Stimulated activated CD8-positive, alpha-beta memory T cell treated with anti-CD3 and anti-CD28 coated beads, Interleukin-7, amount 100 ng/mL, for 1 hour (primary cell): Measurements from ENCODE around the gene KNCN.

Source experiments
- DNase-seq, 2 donors: peaks; one replicate each; pipeline ENCODE4 v3.0.0-alpha.2; 2020; ENCODE audit warnings: low read depth in 2 of 2

Gene KNCN

DNA sequence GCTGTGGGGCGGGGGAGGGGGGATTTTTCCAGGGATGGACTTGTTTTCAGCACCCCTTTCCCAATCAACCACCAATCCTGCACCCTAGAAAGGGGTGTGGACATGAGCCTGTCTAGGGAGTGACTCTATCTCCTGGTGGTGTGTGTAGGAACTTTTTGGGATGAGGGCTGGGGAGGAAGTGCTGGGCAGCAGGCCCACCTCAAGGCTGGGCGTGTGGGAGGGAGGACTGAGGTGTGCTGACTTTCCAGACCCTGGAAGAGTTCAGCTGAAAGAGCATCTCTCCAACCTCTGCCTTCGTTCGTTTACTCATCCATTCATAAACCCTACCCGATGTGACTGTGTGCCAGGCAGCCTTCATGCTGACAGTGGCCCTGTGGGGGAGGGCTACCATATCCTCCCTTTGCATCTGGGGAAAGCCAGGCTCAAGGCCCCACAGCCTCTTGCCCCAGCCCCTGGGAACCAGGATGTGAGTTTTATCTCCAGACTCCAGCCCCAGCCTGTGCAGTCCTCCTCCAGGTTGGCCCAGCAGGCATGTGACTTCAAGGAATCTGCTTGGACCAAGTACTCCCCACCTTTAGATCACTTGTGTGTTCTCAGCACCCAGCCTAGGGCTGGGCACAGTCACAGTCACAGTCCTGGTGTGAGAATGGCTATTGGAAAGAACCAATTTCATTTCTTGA is 6.7 kb downstream of the KNCN start:
- no peak for DNase-seq

- DNase-seq, result no peak
Observed at GRCh38 chr1:46543761-46544560, 7.5 kb downstream of the KNCN start.

DNA sequence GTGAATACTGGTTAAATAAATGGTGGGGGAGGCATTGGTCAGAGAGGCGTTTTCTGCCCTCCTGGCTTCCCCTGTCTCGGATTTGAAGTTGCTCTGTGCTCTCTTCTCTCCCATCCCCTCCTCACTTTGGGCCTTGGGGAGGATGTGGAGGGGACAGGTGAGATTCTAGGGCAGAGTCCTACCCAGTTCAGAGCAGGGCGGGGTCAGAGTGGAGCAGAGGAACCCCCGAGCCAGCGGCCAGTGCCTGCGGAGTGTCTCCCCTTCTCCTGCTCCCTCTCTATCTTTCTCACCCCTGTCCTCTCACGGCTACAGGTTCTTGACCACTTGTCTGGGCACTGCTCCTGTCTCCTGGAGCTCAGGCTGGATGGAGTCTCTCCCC is 8.1 kb downstream of the KNCN start:
- DNase-seq, result no peak

GRCh38 chr1:46539972-46540371 is 11.5 kb downstream of the KNCN start:
- no peak for DNase-seq

DNA sequence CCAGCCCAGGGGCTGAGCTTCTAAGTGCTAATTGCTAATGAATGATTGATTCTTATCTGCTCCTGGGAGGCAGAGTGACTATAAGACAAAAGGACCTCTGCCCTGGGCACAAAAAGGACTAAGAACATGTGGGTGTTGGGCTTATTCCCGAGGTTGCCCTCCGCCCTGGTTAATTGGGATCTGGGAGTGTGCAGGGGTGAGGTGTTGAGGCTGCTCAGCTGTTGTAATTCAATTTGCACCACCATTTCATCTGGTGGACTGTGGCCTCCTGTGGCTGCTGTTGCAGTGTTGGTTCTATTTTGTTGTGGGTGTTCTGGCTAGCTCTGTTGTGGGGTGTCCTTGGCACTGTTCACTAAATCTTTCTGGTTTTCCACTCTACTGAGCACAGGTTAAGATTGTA is 13.3 kb downstream of the KNCN start:
- no peak for DNase-seq

- no peak for DNase-seq
Observed at GRCh38 chr1:46537651-46538050, 13.8 kb downstream of the KNCN start.

GRCh38 chr1:46536527-46536926 is 14.9 kb downstream of the KNCN start:
- DNase-seq, result no peak

GRCh38 chr1:46535063-46535462 is 16.4 kb downstream of the KNCN start:
- DNase-seq, result no peak

GRCh38 chr1:46533179-46533864 is 18.1 kb downstream of the KNCN start:
- DNase-seq, result peak; percentile 21 to 28

- DNase-seq, result peak; percentile 50 to 52
Observed at GRCh38 chr1:46532498-46533178, 18.8 kb downstream of the KNCN start.

GRCh38 chr1:46532095-46532494 is 19.4 kb downstream of the KNCN start:
- no peak for DNase-seq

- no peak for DNase-seq
Observed at GRCh38 chr1:46530791-46531409, 20.5 kb downstream of the KNCN start.

GRCh38 chr1:46530311-46530710 is 21.1 kb downstream of the KNCN start:
- DNase-seq, result no peak

DNA sequence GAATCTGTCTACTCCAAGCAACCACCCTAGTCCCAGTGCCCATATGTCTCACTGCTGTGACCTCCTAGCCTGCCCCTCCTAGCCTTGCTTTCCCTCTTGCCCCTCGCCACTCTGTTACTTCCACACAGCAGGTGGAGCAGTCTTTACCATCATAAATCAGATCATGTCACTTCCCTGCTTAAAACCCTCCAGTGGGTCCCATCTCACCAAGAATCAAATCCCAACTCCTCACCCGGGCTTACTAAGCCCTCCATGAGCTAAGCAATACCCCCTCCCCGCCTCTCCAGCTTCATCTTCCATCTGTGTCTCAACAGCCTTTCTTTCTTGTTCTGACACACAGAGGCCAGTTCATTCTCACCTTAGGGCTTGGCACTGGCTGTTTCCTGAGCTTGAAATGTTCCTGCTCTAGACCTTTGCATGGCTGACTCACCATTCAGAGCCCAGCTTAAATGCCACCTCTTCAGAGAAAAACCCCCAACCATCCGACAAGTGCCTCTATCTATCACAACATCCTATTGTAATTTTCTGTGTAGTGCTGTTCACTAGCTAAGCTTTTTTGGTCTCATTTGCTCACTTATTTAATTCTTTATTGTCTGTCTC is 22.3 kb downstream of the KNCN start:
- DNase-seq, result no peak

DNA sequence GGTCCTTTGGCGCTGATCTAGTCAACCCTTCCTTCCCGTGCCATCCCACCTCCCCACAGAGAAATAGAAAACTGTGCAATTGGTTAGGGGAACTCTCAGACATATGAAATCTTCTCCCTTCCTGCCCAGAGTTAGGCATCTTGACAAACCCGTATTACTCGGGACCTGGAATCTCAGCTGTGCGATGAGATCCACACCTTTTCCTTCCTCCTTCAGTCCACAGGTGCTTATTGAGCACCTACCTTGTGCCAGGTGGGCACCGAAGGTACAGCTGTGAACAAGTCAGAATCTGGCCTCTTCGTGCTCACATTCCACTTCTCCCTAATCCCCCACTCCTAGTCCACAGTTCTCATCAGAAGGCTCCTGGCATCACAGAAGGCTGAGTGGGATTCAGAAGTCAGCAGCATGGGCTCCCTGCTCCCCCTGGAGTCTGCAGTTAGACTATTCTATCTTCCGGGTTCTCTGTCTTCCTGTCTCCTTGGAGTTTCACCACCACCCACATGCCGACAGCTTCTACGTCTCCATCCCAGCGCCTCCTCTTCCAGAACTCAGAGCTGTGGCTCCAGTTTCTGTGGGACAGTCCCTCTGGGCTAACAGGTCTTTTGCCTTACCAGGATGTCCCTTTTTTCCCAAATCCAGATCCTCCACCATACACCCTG is 23.0 kb downstream of the KNCN start:
- no peak for DNase-seq

- peak; percentile 22 to 45 for DNase-seq
Observed at GRCh38 chr1:46527474-46528296, 23.8 kb downstream of the KNCN start.

DNA sequence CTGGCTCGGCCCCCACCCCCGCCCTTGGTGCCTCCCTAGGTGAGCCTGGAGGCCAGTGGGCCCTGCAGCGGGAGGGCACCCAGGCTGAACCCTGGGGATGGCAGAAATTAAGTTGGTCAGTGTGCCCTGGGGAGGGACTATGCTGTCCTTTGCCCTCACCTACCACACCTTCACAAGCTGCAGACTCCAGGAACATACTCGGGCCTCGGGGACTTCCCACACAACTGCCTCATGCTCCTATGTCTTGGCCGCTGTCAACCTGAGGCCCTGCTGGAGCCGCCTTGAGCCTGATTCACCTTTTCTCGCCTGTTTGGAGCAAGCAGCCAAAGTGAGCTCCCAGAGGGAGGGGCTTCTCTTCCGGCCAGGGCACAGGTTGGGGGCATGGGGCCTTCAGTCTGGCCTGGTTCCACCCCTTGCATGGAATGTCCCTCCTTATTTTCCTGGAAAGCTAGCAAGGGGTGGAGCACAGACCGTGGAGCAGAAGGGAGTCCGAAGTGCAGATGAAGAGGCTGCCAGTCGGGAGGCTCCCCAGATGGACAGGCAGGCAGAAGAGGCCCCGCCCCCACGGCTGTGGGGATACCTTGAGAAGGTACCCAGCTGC is 24.7 kb downstream of the KNCN start:
- DNase-seq, result no peak

DNA sequence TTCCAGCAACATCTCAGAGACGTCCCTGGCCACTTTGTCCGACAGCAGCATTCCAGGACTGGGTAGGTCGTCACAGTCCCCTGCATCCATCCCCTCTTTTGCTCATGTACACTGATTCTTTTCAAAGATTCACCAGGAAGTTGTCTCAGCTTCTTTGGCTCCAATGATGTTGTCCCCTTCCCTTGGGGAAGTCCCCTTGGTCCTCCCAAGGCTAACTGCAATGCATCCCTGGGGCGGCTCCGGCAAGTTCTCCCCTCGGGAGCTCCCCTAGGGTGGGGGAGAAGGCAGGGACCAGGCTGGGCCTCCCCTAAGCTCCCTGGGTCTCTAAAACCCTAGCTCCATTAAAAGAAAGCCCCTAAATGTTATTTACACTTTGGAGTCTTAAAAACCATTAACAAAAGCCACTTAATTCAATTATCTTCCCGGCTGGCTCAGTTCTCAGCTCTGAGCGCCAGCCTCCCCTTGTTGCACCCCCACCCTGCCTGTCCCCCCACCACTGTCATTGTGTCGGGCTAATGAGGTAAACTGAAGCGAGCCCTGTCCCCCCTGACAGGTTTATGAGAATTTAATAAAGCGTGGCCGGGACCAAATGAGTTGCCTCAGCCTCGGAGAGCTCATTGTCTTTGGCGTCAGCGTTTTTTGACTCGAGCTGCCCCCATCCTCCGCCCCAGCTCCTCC is 25.3 kb downstream of the KNCN start:
- no peak for DNase-seq
